MM.1S (cell line): ENCODE measurements around the gene HSFX4.

Source experiments
- EZH2 ChIP-seq: fragments of 300-600 bp; sonication (generic); optimal IDR thresholded peaks from 2 replicates; pipeline ENCODE3; 2017; ENCODE audit warnings: low read depth, mild to moderate bottlenecking, antibody characterized with exemption, low read length, mixed read lengths
- EZH2phosphoT487 ChIP-seq: fragments of 300-600 bp; sonication (generic); IDR thresholded peaks from 2 replicates; pipeline ENCODE4 v1.6.1; 2018; ENCODE audit warnings: antibody characterized with exemption, low read length
- TF ChIP-seq, protein P1 (sequence below): fragments of 300-600 bp; sonication (generic); IDR thresholded peaks from 2 replicates; pipeline ENCODE4 v1.5.1; 2016; ENCODE audit warnings: antibody characterized with exemption, low read length, mixed read lengths

- TF ChIP-seq, protein P1, sequence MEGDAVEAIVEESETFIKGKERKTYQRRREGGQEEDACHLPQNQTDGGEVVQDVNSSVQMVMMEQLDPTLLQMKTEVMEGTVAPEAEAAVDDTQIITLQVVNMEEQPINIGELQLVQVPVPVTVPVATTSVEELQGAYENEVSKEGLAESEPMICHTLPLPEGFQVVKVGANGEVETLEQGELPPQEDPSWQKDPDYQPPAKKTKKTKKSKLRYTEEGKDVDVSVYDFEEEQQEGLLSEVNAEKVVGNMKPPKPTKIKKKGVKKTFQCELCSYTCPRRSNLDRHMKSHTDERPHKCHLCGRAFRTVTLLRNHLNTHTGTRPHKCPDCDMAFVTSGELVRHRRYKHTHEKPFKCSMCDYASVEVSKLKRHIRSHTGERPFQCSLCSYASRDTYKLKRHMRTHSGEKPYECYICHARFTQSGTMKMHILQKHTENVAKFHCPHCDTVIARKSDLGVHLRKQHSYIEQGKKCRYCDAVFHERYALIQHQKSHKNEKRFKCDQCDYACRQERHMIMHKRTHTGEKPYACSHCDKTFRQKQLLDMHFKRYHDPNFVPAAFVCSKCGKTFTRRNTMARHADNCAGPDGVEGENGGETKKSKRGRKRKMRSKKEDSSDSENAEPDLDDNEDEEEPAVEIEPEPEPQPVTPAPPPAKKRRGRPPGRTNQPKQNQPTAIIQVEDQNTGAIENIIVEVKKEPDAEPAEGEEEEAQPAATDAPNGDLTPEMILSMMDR = no peak
- no peak for TF ChIP-seq EZH2phosphoT487
- no peak for TF ChIP-seq EZH2
Observed at GRCh38 chrX:149979126-149979644, 49.8 kb downstream of the HSFX4 start.
